PC-9 (cell line): ENCODE measurements around the gene RFTN1. TPM values are rescaled to one million over a fixed set of nuclear protein-coding genes. Genes with fewer than 3 reads are reported as not detected.
A peak's percentile ranks its signal among the peaks of the same experiment; 100 is the strongest.

Source experiments
- BruUV-seq: library from RNA; stranded (reverse); fragments of 400-500 nt; replicated peaks from 2 replicates; lab custom pipeline; 2021; lab: Mats Ljungman, UMichigan
- CTCF ChIA-PET: fragments of 300-600 bp; sonication (Branson Sonifier 250); formaldehyde crosslinking; loops from one replicate; lab custom pipeline; 2022; ENCODE audit warnings: antibody characterized with exemption; lab: Charles Lee
- POLR2A ChIA-PET: fragments of 300-600 bp; sonication (Branson Sonifier 250); formaldehyde crosslinking; loops from one replicate; lab custom pipeline; 2022; ENCODE audit warnings: antibody characterized with exemption; ENCODE audit not compliant: unreplicated experiment; lab: Charles Lee
- DNase-seq, 2 experiments: peaks; one replicate each; pipeline versions ENCODE4 v3.0.0 to v3.0.0-alpha.2; 2015 to 2022; ENCODE audit warnings: mixed read lengths in 1 of 2
- H2AFZ ChIP-seq: fragments of 200-600 bp; sonication (generic); 2 replicates; pipeline ENCODE4 v1.8.1; 2017; ENCODE audit warnings: antibody characterized with exemption
- H3F3A ChIP-seq: fragments of 200-600 bp; sonication (generic); 2 replicates; pipeline ENCODE4 v1.8.1; 2017; ENCODE audit warnings: antibody characterized with exemption, mild to moderate bottlenecking, low read depth; ENCODE audit not compliant: insufficient read depth
- H3K27ac ChIP-seq: fragments of 200-600 bp; sonication (generic); 2 replicates; pipeline ENCODE4 v1.6.1; 2016; ENCODE audit warnings: mixed run types
- H3K27me3 ChIP-seq: fragments of 200-600 bp; sonication (generic); 2 replicates; pipeline ENCODE4 v1.6.1; 2016; ENCODE audit warnings: low read depth, mixed run types; ENCODE audit not compliant: insufficient read depth
- H3K36me3 ChIP-seq: fragments of 200-600 bp; sonication (generic); 2 replicates; pipeline ENCODE4 v1.6.1; 2016; ENCODE audit warnings: low read depth, mixed run types
- H3K4me1 ChIP-seq: fragments of 200-600 bp; sonication (generic); replicated peaks from 2 replicates; pipeline ENCODE4 v1.6.1; 2016; ENCODE audit warnings: mixed run types; ENCODE audit not compliant: insufficient read depth
- H3K4me2 ChIP-seq: fragments of 200-600 bp; sonication (generic); 2 replicates; pipeline ENCODE4 v1.6.1; 2017; ENCODE audit warnings: mixed run types
- H3K4me3 ChIP-seq: fragments of 200-600 bp; sonication (generic); 2 replicates; pipeline ENCODE4 v1.6.1; 2016; ENCODE audit warnings: mixed run types
- H3K79me2 ChIP-seq: fragments of 200-600 bp; sonication (generic); 2 replicates; pipeline ENCODE4 v1.6.1; 2017; ENCODE audit warnings: low read depth, mixed run types
- H3K9me2 ChIP-seq: fragments of 200-600 bp; sonication (generic); 2 replicates; pipeline ENCODE4 v1.8.1; 2017; ENCODE audit warnings: mild to moderate bottlenecking; ENCODE audit not compliant: insufficient read depth
- H3K9me3 ChIP-seq: fragments of 200-600 bp; sonication (generic); 2 replicates; pipeline ENCODE4 v1.8.1; 2016; ENCODE audit warnings: low read depth; ENCODE audit not compliant: insufficient read depth
- H4K20me1 ChIP-seq: fragments of 200-600 bp; sonication (generic); 2 replicates; pipeline ENCODE4 v1.8.1; 2017; ENCODE audit not compliant: insufficient read depth
- EZH2 ChIP-seq: fragments of 200-600 bp; sonication (generic); IDR thresholded peaks from 2 replicates; pipeline ENCODE4 v1.8.0; 2017; ENCODE audit warnings: antibody characterized with exemption, low read depth
- intact Hi-C: fragments of 100-400 bp; cut with micrococcal nuclease; formaldehyde crosslinking; loops from one replicate; pipeline ENCODE4 v1.10.0; 2022; ENCODE audit not compliant: unreplicated experiment
- total RNA-seq: library from RNA; stranded (reverse); gene quantifications from 2 replicates; pipeline ENCODE4 v1.2.3, GENCODE V29; 2021
- TF ChIP-seq, protein P1 (sequence below): fragments of 200-600 bp; sonication (generic); conservative IDR thresholded peaks from 2 replicates; pipeline ENCODE4 v1.6.1; 2017; ENCODE audit warnings: mixed run types, antibody characterized with exemption, mild to moderate bottlenecking, moderate library complexity

The RFTN1 gene
- total RNA-seq, 1 experiment from 2014 or later: 0.41 TPM

DNA sequence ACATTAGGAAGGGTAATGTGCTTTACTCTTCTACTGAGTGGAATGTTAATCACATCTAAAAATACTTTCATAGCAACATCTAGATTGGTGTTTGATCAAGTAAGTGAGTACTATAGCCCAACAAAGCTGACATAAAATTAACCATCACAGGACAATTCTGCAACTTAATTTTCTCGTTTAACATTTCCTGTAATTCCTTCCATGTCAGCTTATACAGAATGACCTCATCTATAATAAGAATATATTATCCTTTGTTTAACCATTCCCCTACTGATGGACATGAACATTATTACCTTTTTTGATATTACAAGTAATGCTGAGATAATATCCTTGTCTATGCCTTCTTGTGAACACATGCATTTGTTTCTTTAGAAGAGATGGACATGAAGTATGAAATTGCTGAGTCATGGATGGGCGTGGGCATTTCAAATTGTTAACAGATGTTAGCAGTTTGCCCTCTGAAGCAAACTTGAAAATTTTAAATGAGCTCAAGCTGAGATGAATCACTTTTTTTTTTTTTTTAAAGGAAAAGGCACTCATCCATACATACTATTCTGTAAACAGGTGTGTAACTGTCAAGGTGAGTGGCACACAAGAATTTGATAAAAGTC, 163.4 kb downstream of the RFTN1 start:
- intact Hi-C loops: no loop called here
- no peaks in the 10 kb centered on the region for H3F3A ChIP-seq
- H3K36me3 ChIP-seq: no peaks in the 10 kb centered on the region
- H3K27ac ChIP-seq: peak overlapping the region; percentile 2; the same call in 1 of the 2 replicates
- no peak for TF ChIP-seq EZH2
- TF ChIP-seq, protein P1, sequence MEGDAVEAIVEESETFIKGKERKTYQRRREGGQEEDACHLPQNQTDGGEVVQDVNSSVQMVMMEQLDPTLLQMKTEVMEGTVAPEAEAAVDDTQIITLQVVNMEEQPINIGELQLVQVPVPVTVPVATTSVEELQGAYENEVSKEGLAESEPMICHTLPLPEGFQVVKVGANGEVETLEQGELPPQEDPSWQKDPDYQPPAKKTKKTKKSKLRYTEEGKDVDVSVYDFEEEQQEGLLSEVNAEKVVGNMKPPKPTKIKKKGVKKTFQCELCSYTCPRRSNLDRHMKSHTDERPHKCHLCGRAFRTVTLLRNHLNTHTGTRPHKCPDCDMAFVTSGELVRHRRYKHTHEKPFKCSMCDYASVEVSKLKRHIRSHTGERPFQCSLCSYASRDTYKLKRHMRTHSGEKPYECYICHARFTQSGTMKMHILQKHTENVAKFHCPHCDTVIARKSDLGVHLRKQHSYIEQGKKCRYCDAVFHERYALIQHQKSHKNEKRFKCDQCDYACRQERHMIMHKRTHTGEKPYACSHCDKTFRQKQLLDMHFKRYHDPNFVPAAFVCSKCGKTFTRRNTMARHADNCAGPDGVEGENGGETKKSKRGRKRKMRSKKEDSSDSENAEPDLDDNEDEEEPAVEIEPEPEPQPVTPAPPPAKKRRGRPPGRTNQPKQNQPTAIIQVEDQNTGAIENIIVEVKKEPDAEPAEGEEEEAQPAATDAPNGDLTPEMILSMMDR: no peak
- no peaks in the 10 kb centered on the region for H3K27me3 ChIP-seq
- no peaks in the 10 kb centered on the region for H3K79me2 ChIP-seq
- CTCF ChIA-PET: interaction anchor here (0.7 kb wide), 1 partner anchor 199 kb away, joined by 3 read pairs; no protein-coding TSS in a partner anchor
- 0 out of 2 replicates have a peak, but pooled peaks cover 2% of the 10 kb centered on the region for H3K9me3 ChIP-seq
- no TSS peak for BruUV-seq
- POLR2A ChIA-PET: interaction anchor here (0.7 kb wide), 1 partner anchor 9 kb away, joined by 6 read pairs; no protein-coding TSS in a partner anchor
- H3K4me2 ChIP-seq: no peak overlapping the region
- no peaks in the 10 kb centered on the region for H4K20me1 ChIP-seq
- no peak overlapping the region for H2AFZ ChIP-seq
- no peaks in the 10 kb centered on the region for H3K9me2 ChIP-seq
- peak in 1 of 2 experiments; percentile 3 for DNase-seq
- no peak overlapping the region for H3K4me3 ChIP-seq
- peaks cover 9% of the 10 kb centered on the region for H3K4me1 ChIP-seq

DNA sequence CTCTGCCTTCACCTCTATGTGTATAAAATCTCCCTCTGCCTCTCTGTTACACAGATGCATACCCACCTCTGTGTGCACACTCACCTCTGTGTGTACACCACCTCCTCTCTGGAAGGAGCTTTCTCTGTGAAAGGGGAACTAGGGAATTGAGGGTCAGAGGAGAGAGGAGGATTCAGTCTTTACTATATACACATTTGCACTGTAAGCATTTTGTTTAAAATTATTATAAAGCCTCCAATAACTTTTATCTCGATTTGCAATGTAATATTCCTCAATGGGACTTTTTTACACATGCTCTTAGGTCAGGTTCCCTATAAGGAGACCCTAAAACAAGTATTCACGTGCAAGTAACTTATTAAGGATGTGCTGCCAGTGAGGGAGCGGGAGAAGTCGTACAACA, 166.0 kb downstream of the RFTN1 start:
- TF ChIP-seq, protein P1: no peak
- TF ChIP-seq EZH2: no peak
- Histone ChIP-seq H3K9me2 (no peaks in the 10 kb centered on the region), H3K79me2 (no peaks in the 10 kb centered on the region), H3K4me2 (no peak overlapping the region), H3K4me1 (peaks cover 9% of the 10 kb centered on the region), H3K36me3 (no peaks in the 10 kb centered on the region), H4K20me1 (no peaks in the 10 kb centered on the region), H3K4me3 (no peak overlapping the region), H3F3A (no peaks in the 10 kb centered on the region), H2AFZ (no peak overlapping the region), H3K27me3 (no peaks in the 10 kb centered on the region), H3K27ac (no peak overlapping the region), H3K9me3 (0 out of 2 replicates have a peak, but pooled peaks cover 2% of the 10 kb centered on the region)
- BruUV-seq: no TSS peak
- ChIA-PET CTCF (no interaction called here), POLR2A (no interaction called here)
- intact Hi-C loops: no loop called here
- no peak for DNase-seq

DNA sequence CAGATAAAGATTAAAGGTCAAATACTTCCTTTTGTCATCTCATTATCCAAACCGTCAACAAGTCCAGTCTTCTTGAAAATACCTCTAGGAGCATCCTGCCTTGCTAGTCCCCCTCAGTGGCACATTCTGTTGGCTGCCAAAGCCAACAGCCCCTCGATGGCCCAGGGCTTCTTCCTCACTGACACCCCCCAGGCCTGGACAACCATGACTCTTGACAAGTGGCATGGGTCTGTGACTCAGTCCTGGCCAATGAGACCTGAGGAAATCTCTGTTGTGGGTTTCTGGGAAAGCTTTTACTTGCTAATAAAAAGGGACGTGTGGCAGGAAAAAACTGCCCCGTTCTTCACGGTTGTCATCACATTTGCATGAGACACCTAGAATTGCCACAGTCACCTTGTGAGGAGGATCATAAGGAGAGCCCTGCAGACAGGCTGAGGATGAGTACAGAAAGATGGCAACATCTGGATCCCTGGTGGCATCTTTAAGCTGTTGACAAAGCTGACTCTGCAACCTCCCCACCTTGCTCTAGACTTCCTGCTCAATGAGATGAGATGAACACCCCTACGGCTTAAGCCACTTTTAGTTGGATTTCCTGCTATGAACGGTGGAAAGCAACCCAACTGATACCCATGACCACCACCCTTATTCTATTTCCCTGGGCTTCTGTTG, 167.0 kb downstream of the RFTN1 start:
- no peak overlapping the region for H3K4me3 ChIP-seq
- H3K27ac ChIP-seq: no peak overlapping the region
- no peaks in the 10 kb centered on the region for H4K20me1 ChIP-seq
- H3K4me2 ChIP-seq: no peak overlapping the region
- H3K79me2 ChIP-seq: no peaks in the 10 kb centered on the region
- no peaks in the 10 kb centered on the region for H3K27me3 ChIP-seq
- peaks cover 9% of the 10 kb centered on the region for H3K4me1 ChIP-seq
- intact Hi-C loops: no loop called here
- H3K36me3 ChIP-seq: no peaks in the 10 kb centered on the region
- H3K9me3 ChIP-seq: 0 out of 2 replicates have a peak, but pooled peaks cover 2% of the 10 kb centered on the region
- no TSS peak for BruUV-seq
- no peak overlapping the region for H2AFZ ChIP-seq
- no peaks in the 10 kb centered on the region for H3F3A ChIP-seq
- POLR2A ChIA-PET: no interaction called here
- TF ChIP-seq, protein P1: no peak
- no peak for TF ChIP-seq EZH2
- CTCF ChIA-PET: no interaction called here
- H3K9me2 ChIP-seq: no peaks in the 10 kb centered on the region
- DNase-seq: no peak
